GM21737 (cell line): Measurements from ENCODE around the gene SALL1.

Experiments used
- ATAC-seq: cut with Tn5 transposase; IDR thresholded peaks from one replicate; pipeline ENCODE4 v1.9.1; 2021; ENCODE audit warnings: mild to moderate bottlenecking, moderate library complexity; ENCODE audit not compliant: unreplicated experiment

Gene SALL1

DNA sequence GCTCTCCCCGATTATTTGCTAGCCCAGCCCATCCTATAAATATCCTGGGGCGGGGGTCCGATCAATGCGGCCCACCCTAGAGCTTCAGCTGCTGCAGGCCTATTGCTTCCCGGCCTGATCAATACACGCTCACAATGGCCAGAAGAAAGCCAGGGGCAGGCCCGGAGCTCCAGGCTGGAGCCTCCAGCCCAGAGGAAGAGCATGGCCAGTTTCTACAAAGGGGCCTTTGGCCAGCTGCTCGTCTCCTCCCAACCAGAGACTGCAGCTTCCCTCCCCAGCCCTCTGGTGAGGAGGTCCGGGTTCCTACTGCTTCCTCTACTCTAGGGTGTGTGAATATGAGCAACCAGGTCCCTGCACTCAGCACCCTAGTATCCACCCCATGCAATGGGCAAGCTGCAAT lies 36.7 kb downstream of the SALL1 start:
- ATAC-seq = no peak

DNA sequence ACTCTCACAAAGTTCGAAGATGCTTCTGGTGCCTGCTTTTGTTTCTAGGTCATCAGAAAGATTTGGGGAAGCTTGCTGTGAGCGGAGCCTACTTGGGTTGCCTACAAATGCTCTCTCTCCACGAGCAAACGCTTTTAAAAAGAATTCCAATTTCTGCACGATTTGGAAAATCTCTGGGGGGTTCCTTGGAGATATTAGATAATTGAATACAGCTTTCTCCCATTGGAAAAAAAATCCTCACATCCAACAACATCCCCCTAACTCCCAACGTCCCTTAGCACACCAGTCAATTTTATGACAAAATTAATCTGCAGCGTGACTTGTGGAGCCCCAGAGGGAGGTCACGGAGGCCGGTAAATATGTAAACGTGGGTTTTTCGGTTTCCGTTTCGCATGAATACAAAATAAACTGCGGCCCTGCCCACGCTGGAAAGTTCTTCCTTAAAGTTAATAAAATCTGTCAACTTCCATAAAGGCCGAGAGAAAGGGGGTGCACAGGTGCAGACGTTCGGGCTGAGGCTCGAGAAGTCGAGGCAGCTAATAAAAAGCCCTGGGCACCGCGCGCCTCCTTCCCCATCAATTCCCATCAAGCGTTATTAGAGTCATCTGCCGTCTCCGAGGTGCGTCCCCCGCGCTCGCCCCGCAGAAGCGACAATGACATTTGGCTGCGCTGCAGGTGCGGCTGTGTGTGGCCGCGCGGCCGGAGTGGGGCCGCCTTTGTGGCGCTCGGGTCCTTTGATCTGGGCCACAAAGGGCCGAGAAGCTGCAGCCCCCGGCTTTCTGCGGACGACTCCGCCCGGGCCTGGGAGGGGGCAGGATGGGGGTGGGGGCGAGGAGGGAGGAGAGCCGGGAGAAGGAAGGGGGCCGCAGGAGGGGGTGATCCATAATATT lies 37.6 kb downstream of the SALL1 start:
- ATAC-seq = no peak

DNA sequence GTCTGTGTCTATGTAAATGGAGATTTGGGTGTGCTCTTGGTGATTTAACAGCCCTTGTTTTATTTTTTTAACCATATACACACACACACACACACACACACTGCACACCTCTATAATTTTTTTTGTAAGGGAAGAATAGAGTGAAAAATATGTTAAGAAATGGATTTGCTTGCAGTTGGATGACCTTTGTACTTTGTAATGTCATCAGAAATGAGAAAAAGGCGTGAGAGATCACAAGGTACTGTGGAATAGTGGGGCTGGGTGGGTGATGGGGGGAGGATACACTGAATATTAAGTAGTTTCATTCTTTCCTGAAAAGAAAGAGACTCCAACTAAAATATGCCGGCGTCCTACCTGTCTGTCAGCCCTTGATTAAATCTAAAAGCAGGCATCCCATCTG lies 38.7 kb downstream of the SALL1 start:
- ATAC-seq = no peak

DNA sequence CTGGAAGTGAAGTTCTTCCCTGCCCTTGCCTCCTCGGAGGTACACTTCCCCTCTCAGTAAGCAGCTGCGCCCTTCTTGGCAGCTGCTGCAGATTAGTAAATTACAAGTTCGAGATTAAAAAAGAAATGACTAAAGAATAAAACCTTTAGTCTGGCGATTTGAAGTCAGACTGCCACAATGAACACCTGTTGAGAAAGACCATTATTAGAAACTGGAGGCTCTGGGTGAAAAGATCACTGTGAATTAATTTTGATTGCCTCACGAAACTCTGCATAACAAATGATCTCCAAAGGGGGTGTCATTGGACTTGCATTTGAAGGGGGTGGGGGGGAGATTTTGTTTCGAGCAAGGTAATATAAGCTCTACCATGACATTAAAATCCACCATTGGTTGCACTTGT lies 39.3 kb downstream of the SALL1 start:
- no peak for ATAC-seq

DNA sequence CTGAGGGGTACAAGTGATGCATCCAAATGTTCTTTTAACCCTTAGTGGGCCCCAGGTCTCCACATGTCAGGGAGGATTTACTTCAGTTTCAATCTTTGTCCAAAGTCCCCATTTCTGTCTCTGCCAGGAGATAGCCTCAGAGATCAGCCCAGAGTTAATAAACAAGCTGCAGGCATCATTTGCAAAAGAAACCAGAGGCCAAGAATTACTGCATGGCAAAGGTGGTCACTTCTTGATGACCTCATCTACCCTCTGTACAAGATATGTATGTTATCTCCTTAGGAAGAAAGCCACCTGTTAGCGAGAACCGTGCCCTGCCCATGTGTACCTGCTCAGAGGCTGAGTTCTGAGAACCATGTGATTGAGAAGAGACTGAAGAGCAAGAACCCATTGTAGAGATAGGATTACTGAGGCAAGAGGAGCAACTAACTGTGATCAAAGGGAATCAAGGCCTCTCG lies 40.3 kb downstream of the SALL1 start:
- no peak for ATAC-seq

DNA sequence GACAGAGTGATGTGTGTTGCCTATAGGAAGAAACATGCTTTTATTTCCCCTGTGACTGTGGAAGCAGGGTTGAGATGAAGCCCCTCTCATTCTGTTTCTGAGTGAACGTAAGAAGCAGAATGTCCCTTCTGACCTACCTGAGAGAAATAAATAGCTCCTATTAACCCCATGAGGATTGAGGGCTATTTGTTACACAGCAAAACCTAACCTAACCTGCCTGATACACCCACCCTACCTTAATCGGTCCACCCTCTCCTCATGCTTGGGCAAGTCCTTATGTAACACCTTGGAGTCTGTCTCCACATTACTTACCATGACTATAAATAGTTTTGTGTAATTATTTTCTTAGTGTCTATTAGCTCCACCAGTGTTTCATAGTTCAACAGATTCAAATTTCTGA lies 41.9 kb downstream of the SALL1 start:
- ATAC-seq = no peak

DNA sequence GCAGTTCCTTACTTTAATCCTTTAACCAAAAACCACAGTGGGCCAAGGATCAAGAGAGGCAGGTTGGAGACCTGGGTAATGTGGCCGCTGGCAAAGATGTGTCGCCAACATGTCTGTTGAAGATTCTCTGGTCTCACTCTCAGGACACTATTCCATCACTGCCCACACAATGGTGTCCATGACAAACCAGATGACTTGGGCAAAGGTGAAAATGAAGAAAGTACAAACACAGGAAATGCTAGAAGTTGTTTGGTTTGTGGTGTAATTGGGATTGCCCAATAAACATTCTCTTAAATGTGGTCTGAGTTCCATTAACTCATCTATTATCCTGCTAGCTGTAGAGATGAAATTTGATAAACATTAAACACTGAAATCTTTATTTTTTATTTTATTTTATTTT lies 43.3 kb downstream of the SALL1 start:
- ATAC-seq = no peak

DNA sequence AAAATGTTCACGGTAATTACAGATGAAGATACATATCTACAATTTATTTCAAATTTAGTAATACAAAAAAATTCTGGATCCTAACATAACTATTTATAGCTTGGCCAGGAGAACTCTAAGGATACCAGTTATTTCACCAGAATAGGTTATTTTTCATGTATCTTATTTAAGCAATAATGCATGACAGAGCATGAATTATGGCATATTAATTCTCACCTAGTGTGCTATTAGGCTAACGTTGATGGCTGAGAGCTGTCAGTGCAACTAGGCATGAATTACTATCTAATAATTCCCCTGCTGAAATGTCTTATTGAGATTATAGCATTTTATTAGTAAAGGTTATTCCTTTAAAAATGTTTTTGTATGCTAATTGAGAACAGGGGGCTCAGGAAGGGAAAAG lies 44.5 kb downstream of the SALL1 start:
- ATAC-seq = no peak

DNA sequence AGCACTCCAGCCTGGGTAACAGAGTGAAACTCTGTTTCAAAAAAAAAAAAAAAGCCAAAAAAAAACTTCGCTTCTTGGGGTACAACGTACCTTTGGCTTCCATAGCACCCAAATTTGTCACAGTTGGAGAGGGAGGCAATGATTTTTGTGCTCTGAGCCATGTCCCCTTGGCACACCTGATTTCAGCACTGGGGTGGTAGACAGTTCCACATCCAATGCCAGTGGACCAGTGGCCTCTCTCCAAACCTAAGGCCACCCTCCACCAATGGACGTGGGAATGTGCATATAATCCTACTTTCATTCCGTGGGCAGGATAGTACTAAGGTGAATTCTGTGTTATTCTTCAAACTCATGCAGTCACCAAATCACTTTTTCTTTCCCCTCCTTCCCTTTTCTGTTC lies 47.5 kb downstream of the SALL1 start:
- ATAC-seq = no peak

DNA sequence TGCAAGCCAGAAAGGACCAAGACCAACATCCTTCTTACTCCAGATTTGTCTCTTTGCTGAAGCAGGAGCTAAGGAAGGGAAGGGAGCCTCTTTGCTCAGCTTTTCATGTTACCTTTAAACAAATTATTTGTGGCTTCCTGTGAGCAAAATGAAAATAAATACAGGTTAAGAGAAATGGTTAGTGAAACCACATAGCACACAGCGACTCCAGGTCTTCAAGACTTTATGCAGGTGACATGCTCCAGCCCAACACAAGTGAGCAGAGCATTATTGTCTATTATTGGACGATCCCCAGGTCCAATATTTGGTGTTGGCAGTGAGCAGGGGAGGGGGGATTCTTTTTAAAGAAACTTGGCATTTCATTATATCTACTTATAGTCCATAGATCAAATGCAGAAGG lies 53.3 kb downstream of the SALL1 start:
- ATAC-seq = no peak

DNA sequence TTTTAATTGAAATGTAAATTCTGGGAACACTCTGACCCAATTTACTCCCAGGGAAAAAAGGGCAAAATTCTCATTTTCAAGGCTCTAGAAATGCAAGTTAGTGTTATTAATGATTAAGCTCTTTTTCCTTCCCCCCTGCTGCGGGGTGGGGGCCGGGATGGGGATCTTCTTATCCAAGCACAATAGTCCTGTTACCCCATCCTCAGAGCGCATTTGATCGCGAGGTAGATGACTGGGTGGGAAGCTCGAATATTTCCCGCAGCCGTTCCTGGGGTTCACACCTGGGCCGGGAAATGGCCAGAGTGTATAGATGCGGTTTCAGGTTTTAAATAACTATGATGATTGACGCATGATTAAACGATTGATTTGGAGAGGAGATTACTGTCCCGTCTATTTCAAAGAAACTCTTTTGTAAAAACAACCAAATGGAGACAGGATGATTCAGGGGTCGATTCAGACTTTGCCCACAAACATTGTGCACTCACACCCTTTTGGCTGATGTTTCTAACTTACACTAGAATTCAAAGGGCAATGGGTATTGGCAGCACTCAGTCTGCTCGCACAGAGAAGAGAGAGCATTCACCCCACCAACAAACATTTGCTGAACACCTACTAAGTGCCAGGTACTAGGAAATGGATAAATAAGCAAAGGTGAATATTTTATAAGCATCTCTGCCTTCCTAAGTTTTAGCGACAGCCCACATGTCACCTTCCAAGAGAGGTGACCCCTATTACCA lies 55.0 kb downstream of the SALL1 start:
- ATAC-seq = no peak

DNA sequence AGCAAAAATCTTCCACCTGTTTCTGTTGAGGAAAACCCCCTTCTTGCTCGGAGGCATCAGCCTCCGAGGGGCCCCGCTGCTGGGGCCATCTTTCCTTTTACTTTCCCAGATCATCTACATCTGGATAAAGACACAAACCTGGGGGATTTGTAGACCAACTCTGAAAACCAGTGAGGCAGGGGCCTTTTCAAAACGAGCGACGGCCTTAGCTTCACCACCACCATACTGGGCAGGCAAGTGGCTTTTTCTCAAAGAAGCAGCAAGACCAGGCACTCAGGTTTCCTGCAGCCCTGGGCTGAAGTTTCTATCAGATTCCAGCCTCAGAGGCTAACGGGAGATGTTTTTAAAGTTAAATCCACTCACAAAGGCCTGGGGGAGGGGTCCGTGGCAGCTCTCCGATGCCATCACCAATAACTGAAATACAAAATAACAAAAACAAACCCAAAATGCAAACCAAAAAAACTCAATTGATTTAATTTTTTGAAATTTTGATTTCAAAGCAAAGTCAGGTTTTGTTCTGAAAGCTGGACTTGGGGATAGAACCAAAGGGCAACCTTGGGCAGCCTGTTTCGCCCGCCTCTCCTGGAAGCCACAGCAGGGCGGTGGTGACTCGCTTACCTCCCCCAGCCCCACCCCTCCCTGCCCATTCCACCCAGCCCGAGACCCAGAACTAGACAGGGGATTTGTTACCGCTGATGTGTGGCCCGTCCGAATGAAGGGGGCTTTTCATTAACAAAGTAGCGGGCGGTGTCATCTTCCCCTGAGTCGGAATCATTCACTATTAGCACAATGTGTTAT lies 55.8 kb downstream of the SALL1 start:
- ATAC-seq = no peak

DNA sequence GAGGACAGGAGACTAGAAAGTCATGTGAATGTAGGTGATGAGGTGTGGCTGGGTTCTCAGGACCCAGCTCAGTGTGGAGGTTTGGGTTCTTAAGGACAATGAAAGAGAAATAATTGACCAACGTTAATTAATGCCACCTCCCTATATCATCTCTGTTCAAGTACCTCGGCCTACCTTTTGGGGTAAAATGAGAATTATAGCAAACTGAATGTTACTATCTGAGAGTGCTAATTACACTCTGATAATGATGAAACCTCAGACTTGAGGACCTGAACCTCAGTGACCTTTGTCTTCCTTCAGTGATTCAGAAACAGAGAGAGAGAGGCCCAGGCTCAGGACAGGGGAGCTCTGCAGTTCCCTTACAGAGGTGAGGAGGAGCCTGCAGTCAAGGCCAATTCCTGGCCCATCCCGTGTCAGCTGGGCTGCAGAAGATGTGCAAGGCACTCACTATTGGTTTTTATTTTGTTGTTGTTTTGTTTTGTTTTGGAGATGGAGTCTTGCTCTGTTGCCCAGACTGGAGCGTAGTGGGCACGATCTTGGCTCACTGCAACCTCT lies 57.3 kb downstream of the SALL1 start:
- ATAC-seq = no peak
